ENCODE data around the gene MARCKSL1.
"Not testable (repeated sequence)": the region's sequence is repeated elsewhere in the genome, so short reads cannot be mapped to it uniquely, and the experiment has no call there.

The MARCKSL1 gene

GRCh38 chr1:32289256-32289655 is 46.8 kb downstream of the MARCKSL1 start:
- DNase-seq (ENCODE audit: low read depth, low spot score), result no peak

DNA sequence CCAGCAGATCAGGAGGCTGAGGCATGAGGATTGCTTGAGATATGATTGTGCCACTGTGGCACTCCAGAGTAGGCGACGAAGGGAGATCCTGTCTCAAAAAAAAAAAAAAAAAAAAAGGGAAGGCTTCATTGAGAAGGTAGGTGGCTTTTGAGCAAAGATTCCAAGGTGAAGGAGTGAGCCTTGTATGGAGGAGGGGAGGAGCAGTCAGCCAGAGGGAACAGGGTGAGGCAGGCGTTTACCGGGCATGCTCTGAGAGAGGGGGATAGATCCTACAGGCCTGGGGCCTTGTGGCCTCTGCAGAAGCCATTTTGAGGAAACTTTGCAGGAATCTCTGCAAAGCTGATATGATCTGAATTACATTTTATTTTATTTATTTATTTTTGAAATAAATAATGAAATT is 49.3 kb downstream of the MARCKSL1 start:
- no peak for DNase-seq (ENCODE audit: low read depth, low spot score)

GRCh38 chr1:32285658-32286057 is 50.4 kb downstream of the MARCKSL1 start:
- DNase-seq (ENCODE audit: low read depth, low spot score), result no peak

DNA sequence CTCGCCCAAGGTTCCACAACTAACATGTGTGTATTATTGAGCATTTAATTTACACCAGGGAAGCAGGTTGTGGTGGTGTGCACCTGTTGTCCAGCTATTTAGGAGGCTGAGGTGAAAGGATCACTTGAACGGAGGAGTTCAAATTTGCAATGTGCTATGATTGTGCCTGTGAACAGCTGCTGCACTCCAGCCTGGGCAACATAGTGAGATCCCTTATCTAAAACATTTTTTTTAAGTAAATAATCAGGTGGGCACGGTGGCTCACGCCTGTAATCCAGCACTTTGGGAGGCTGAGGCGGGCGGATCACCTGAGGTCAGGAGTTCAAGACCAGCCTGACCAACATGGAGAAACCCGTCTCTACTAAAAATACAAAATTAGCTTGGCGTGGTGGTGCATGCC is 51.3 kb downstream of the MARCKSL1 start:
- DNase-seq (ENCODE audit: low read depth, low spot score), result not testable (repeated sequence)

All from smooth muscle cell of the brain vasculature (primary cell).